ENCODE measurements around the gene SPATA3.
A peak's percentile ranks its signal among the peaks of the same experiment; 100 is the strongest.

Gene SPATA3

DNA sequence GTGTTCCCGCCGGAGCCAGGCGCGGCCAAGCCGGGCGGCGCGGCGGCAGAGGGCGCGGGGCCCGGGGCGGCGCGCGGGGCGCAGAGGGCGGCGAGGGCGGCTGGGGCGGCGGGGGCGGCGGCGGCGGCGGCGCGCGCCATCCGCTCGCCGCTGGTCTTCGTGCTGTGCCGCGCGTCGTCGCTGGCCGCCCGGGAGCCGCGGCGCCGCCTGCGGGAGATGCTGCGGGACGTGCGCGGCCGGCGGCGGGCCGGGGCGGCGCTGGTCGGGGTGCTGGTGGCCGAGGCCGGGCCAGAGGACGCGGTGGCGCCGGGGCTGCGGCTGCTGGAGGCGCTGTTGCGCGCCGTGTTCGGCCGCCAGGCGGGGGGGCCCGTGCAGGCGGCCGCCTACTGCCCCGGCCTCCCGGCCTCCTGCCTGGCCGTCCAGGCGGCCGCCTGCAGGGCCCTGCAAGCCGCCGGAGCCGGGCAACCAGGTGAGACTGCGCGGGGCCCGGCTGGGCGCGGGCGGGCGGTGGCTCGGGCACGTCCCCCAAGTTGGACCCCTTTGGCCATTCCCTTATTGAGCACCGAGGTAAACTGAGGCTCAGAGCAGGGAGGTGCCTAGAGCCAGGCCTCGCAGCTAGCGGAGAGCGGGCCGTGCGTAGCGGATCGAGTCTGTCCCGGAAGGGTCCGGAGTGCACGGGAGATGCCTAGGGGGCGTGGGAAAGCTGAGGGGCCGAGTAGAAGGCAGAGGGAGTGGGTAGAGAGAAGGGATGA lies 42.0 kb downstream of the SPATA3 start:
- Mint-ChIP-seq H3K4me1 (ENCODE audit: low read depth) (peaks cover 2% of the 10 kb centered on the region), H3K9me3 (no peaks in the 10 kb centered on the region), H3K27ac (no peak overlapping the region), H3K27me3 (ENCODE audit: low read depth) (peaks cover 81% of the 10 kb centered on the region), H3K4me3 (peak overlapping the region; percentile 48), H3K36me3 (ENCODE audit: low read depth) (no peaks in the 10 kb centered on the region)

DNA sequence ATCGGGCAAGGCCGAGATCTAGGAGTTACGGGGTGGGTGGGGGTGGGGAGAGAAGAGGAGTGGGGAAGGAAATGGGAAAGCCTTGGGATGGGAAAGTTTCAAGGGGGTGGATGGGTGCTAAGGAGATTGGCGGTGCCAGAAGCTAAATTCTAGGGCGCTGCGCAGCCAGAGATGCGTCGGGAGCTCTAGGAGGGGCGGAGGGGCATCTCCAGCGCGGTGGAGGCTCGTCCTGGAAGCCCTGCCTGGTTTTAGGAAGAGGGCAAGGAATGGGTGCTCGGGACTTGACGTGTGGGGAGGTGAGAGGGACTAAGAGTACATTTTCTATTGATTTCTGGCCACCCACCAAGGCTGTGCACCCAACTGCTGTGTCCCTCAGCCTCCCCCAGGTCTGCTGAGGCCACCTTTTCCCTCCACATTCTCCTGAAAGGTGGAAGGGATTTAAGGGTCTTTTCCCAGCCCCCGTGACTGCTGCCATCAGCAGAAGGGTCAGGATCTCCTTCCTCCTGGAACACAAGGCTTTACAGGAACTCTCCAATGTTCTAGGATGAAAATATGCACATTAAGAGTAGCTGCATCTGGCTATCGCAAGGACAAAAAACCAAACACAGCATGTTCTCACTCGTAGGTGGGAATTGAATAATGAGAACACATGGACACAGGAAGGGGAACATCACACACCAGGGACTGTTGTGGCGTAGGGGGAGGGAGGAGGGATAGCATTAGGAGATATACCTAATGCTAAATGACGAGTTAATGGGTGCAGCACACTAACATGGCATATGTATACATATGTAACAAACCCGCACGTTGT lies 42.8 kb downstream of the SPATA3 start:
- Mint-ChIP-seq H3K9me3 (no peaks in the 10 kb centered on the region), H3K4me3 (peak overlapping the region; percentile 48), H3K36me3 (ENCODE audit: low read depth) (no peaks in the 10 kb centered on the region), H3K27ac (no peak overlapping the region), H3K4me1 (ENCODE audit: low read depth) (peaks cover 2% of the 10 kb centered on the region), H3K27me3 (ENCODE audit: low read depth) (peaks cover 79% of the 10 kb centered on the region)

DNA sequence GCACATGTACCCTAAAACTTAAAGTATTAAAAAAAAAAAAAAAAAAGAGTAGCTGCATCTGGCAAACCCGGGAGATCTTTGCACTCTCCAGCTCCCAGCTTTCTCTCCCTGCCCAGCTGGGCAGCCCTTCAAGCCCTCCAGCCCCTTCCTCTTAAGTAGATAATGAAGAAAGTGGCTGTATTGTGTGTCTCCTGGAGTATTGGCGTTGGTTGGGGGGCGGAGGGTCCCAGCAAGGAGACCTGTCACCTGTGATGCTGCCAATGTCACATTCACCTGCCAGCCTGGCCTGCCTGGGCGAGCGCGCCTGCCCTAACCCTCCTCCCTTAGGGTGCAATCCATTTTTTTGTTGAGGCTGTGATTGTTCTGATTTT lies 43.4 kb downstream of the SPATA3 start:
- no peak overlapping the region for H3K27ac Mint-ChIP-seq
- H3K4me1 Mint-ChIP-seq (ENCODE audit: low read depth) = peaks cover 2% of the 10 kb centered on the region
- H3K36me3 Mint-ChIP-seq (ENCODE audit: low read depth) = no peaks in the 10 kb centered on the region
- peaks cover 73% of the 10 kb centered on the region for H3K27me3 Mint-ChIP-seq (ENCODE audit: low read depth)
- H3K9me3 Mint-ChIP-seq = no peaks in the 10 kb centered on the region
- H3K4me3 Mint-ChIP-seq = no peak overlapping the region

DNA sequence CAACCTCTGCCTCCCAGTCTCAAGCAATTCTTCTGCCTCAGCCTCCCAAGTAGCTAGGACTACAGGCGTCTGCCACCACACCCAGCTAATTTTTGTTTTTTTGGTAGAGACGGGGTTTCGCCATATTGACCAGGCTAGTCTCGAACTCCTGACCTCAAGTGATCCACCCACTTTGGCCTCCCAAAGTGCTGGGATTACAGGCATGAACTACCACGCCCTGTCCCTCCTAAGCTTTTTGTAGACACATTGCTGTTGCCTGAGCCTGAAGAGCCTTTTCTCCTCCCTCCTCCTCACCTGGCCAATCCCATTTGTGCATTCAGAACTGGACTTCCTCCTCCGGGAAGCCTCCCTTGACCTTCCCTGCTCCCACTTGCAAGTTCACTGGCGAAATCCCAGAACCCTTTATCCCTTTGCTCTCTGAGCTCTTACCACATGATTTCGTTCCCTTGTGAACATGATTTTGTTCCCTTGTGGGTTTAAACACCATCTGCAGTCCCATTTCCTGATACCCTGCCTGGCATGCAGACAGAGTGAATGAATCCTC lies 44.0 kb downstream of the SPATA3 start:
- peaks cover 67% of the 10 kb centered on the region for H3K27me3 Mint-ChIP-seq (ENCODE audit: low read depth)
- H3K4me3 Mint-ChIP-seq = no peak overlapping the region
- H3K36me3 Mint-ChIP-seq (ENCODE audit: low read depth) = no peaks in the 10 kb centered on the region

DNA sequence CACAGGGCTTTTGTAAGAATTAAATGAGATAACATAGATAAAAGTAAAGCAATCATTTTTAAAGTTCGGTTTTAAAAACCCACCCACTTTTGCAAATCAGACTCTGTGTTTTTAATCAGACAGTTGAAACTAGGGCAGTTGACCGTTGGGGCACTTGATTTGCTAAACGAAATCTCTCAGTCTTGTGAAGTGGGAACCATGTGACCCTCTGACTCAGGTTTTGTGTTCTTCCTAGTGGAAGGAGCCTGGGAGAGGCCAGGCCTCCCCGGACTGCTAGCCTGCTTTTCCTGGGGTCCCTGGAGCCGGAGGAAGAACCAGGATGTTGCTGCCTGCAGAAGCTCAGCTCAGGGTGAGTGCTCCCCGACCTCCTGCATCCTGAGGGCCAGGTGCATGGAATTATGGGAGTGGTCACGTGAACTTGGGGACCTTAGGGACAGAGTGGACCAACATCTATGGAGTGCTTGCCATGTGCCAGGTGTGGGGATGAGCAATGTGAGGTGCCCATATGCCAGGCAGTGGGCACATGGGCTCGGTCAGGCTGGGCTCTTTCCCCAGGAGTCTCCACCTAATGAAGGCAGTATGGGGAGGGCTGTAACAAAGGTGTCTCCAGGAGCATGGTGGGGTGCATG lies 45.3 kb downstream of the SPATA3 start:
- Mint-ChIP-seq H3K27me3 (ENCODE audit: low read depth) (peaks cover 55% of the 10 kb centered on the region), H3K36me3 (ENCODE audit: low read depth) (no peaks in the 10 kb centered on the region), H3K4me3 (no peak overlapping the region), H3K4me1 (ENCODE audit: low read depth) (peaks cover 2% of the 10 kb centered on the region), H3K27ac (no peak overlapping the region), H3K9me3 (no peaks in the 10 kb centered on the region)

More for the DNA sequence above, 44.0 kb downstream of the SPATA3 start:
- H3K27ac Mint-ChIP-seq = no peak overlapping the region
- H3K4me1 Mint-ChIP-seq (ENCODE audit: low read depth) = peaks cover 2% of the 10 kb centered on the region
- no peaks in the 10 kb centered on the region for H3K9me3 Mint-ChIP-seq

DNA sequence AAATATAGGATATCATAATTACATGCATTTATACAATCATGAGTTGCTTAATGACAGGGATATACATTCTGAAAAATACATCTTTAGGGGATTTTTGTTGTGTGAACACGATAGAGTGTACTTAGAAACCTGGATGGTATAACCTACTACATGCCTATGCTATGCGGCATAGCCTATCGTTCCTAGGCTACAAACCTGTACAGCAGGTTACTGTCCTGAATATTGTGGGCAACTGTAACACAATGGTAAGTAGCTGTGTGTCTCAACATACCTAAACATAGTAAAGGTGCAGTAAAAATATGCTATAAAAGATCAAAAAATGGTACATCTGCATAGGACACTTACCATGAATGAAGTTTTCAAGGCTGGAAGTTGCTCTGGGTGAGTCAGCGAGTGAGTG lies 47.9 kb downstream of the SPATA3 start:
- Mint-ChIP-seq H3K9me3 (no peaks in the 10 kb centered on the region), H3K27ac (no peak overlapping the region), H3K4me3 (no peak overlapping the region), H3K27me3 (ENCODE audit: low read depth) (peaks cover 36% of the 10 kb centered on the region), H3K36me3 (ENCODE audit: low read depth) (no peaks in the 10 kb centered on the region), H3K4me1 (ENCODE audit: low read depth) (no peaks in the 10 kb centered on the region)

DNA sequence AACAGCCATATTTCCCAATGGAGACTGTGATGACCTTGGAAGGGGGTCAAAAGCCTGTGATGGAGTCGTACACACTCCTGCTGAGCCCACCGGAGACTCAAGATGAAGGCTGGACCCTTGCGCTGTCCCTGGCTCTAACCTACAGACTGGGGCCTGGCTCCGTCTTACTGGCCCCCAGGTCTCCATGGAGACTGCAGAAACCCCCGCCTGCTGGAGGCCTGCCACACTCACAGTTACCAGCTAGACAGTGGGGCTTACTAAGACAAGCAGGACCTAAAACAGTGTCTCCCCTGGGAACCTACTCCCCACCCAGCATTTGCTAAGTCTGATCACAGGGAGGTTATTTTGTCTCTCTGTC lies 51.0 kb downstream of the SPATA3 start:
- Mint-ChIP-seq H3K27ac (no peak overlapping the region), H3K9me3 (no peaks in the 10 kb centered on the region), H3K36me3 (ENCODE audit: low read depth) (no peaks in the 10 kb centered on the region), H3K4me1 (ENCODE audit: low read depth) (no peaks in the 10 kb centered on the region), H3K27me3 (ENCODE audit: low read depth) (peaks cover 16% of the 10 kb centered on the region), H3K4me3 (no peak overlapping the region)

DNA sequence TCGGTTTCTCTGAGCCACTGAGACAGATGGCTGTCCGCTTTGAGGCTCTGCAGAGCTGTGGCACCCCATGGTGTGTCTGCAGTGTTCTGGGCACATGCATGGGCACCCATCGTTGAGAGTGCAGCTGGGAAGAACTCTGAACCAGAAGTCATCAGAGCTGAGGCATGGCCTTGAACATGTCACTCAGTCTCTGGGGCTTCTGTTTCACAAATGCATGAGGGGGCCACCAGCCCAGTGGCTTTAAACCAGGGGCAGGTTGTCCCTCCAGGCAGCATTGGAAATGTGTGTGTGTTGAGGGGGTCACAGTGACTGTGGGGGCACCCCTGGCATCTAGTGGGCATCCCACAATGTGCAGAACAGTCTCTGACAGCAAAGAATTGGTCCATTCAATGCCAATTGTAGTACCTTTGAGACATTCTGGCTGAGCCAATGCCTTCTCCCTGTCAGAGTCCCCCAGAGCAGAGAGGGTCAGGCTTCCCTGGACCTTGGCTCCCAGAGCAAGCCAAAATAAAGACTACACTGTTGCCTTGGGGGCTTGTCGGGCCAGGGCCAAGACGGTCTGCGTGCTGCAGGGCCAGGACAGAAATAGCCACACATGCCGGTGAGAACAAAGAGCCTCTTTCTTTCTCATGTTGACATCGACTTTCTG lies 51.5 kb downstream of the SPATA3 start:
- H3K4me1 Mint-ChIP-seq (ENCODE audit: low read depth) = peaks cover 3% of the 10 kb centered on the region
- H3K27me3 Mint-ChIP-seq (ENCODE audit: low read depth) = peaks cover 17% of the 10 kb centered on the region
- H3K4me3 Mint-ChIP-seq = no peak overlapping the region
- H3K36me3 Mint-ChIP-seq (ENCODE audit: low read depth) = no peaks in the 10 kb centered on the region
- H3K9me3 Mint-ChIP-seq = no peaks in the 10 kb centered on the region
- no peak overlapping the region for H3K27ac Mint-ChIP-seq

DNA sequence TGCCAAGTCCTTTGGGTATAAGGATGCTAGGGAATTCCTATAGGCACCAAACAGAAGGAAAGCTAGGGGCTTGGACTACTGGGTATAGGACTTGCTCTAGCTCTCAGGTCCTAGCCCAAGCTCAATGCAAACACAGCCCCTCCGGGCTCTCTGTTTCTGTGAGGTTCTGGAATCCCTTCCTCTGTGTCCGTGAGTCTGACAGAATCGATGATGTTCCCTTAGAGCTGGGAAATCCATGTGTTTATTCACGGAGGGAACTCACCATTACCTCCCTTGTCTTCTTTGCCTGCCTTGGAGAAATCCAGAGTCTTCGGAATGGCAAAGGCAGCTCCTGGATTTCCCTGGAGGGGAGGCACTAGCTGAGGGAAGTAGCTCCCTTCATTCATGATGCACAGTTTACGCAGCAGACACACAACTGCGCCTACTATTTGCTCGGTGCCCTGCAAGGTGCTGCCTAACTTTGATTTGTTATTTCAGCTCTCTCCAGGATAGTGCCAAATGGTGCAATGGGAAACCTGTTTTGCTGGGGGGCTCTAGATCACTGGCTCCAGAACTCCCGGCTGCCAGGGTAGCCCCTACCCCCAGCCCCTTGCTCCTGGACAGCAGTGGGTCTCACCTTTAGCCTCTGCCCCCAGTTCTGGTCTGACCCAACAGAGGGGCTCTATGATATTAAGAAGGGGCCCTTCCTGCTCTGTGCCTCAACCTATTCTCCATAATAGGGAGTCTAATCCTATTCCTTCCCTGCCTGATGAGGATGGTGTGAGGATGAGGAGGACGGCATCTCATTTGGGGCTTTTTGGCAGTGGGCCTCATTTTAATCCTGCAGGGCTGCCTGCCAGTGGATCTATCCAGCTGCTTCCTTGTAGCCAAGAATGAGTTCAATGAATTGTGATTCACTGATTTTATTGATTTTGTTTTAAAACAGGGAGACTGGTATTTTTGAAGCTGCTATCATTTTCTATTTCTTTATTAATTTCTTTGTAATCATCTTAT lies 52.3 kb downstream of the SPATA3 start:
- H3K4me1 Mint-ChIP-seq (ENCODE audit: low read depth) = peaks cover 9% of the 10 kb centered on the region

DNA sequence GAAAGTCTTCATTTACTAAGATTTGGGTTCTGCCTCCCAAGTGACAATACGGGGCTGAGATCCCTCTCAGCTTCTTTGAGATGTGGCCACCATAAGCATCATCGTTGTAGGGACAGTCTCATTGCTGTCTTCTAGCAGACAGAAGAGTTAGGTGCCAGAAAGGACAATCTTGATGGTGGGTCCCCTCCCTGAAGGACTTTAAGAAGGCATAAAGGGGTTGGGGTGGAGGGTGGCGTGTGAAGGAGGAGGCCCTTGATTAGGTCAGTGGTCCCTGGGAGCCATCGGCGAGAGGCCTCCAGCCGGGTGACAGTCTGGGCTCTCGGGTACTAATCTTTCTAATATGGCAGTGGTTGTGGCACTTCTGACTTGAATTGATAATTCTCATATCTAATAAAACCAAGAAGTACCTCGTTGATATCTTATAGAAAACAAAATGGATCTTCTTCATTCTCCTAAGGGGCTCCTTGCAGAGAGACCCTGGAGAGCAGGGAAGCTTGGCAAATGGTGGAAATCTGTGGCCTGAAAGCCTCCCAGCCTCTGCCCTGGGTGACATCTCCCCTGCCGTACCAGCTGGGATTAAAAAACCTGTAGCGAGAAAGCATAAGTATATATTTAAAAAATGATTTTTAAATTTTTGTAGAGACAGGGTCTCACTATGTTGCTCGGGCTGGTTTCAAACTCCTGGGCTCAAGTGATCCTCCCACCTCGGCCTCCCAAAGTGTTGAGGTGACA lies 53.5 kb downstream of the SPATA3 start:
- Mint-ChIP-seq H3K4me3 (no peak overlapping the region), H3K27me3 (ENCODE audit: low read depth) (peaks cover 26% of the 10 kb centered on the region), H3K9me3 (no peaks in the 10 kb centered on the region), H3K4me1 (ENCODE audit: low read depth) (peaks cover 18% of the 10 kb centered on the region), H3K36me3 (ENCODE audit: low read depth) (no peaks in the 10 kb centered on the region), H3K27ac (no peak overlapping the region)

More for the DNA sequence above, 52.3 kb downstream of the SPATA3 start:
- Mint-ChIP-seq H3K4me3 (no peak overlapping the region), H3K27me3 (ENCODE audit: low read depth) (peaks cover 24% of the 10 kb centered on the region), H3K27ac (no peak overlapping the region), H3K9me3 (no peaks in the 10 kb centered on the region), H3K36me3 (ENCODE audit: low read depth) (no peaks in the 10 kb centered on the region)

DNA sequence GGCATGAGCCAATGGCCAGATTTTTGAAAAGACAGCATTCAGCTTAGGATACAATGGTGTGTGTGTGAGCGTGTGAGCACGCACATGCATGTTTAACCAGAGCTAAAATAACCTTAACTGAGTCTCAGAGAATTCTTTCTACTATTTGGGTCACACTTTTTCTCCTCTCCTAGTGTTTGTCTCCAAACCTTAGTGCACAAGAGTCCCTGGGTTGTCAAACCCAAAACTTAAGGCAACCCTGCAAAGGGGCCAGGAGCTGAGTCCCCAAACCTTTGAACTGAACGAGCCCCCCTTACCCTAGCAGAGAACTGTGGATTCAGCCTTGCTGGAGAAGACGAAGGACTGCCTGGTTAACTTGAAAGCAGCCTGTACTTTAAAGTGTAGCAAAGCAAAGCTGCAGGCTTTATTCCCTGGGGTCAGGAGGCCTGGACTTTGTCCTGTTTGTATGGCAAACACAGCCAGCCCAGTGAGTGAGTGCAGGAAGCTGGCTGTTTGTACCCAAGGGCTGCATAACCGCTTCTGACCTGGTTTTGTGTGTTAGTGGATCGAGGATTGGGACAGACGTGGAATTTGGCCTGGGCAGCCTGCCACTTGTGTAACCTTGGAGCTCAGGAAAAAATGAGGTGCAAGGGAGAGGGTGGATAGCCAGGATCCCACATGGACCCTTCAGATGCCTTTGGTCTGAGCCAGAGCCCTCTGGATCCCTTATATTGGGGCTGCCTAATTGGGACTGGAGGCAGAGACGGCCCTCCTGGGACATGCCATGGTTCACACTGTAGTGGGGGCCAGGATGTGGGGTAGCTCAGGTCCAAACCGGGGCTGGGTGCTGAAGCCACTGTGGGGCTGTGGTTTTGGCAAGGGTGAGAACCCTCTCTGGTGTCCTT lies 54.3 kb downstream of the SPATA3 start:
- Mint-ChIP-seq H3K4me3 (no peak overlapping the region), H3K27me3 (ENCODE audit: low read depth) (peaks cover 26% of the 10 kb centered on the region)

DNA sequence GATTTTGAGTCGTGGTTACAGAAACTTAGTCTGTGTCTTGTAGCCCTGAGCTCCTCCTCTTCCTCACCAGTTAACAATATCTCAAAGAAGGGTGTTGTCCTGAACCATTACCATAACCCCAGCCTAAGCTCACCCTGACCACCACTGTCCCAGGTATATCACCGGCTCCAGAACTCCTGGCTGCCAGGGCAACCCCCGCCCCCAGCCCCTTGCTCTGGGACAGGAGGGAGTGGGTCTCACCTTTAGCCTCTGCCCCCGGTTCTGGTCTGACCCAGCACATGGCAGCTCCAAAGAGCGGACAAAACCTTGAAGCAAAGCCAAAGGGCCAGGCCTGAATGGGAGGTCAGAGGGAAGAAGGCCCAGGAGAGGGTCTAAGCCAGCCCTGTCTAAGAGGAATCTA lies 55.2 kb downstream of the SPATA3 start:
- H3K4me3 Mint-ChIP-seq = no peak overlapping the region
- H3K36me3 Mint-ChIP-seq (ENCODE audit: low read depth) = no peaks in the 10 kb centered on the region
- peaks cover 26% of the 10 kb centered on the region for H3K27me3 Mint-ChIP-seq (ENCODE audit: low read depth)
- H3K4me1 Mint-ChIP-seq (ENCODE audit: low read depth) = peaks cover 18% of the 10 kb centered on the region
- no peak overlapping the region for H3K27ac Mint-ChIP-seq
- H3K9me3 Mint-ChIP-seq = no peaks in the 10 kb centered on the region

More for the DNA sequence above, 54.3 kb downstream of the SPATA3 start:
- no peaks in the 10 kb centered on the region for H3K36me3 Mint-ChIP-seq (ENCODE audit: low read depth)
- H3K27ac Mint-ChIP-seq = no peak overlapping the region
- H3K4me1 Mint-ChIP-seq (ENCODE audit: low read depth) = peaks cover 18% of the 10 kb centered on the region
- no peaks in the 10 kb centered on the region for H3K9me3 Mint-ChIP-seq

Data from T-helper 1 cell treated with Interleukin-12 subunit alpha and Interleukin-12 subunit beta and Interleukin-4 antibody, amounts not matched to agents 30 μg/mL and 1 μg/mL, for 36 hours (primary cell).